Measurements from ENCODE around the gene PGAM2.
"Not testable (repeated sequence)": the region's sequence is repeated elsewhere in the genome, so short reads cannot be mapped to it uniquely, and the experiment has no call there.

- TF ChIP-seq CTCF (conservative IDR thresholded peaks at IDR 0.05); EZH2 (IDR thresholded peaks at IDR 0.05; ENCODE audit: low read depth): not testable (repeated sequence)
Observed at GRCh38 chr7:44019825-44020224, 45.5 kb downstream of the PGAM2 start.
